Ishikawa (cell line): ENCODE results near the gene CARD9.
A peak's percentile ranks its signal among the peaks of the same experiment; 100 is the strongest.

ENCODE experiments used
- CEBPB ChIP-seq: IDR thresholded peaks from 2 replicates; pipeline ENCODE4 v1.6.1; 2012
- CREB1 ChIP-seq: IDR thresholded peaks from 2 replicates; pipeline ENCODE4 v1.6.1; 2012; ENCODE audit warnings: low read depth
- EGR1 ChIP-seq: IDR thresholded peaks from 2 replicates; pipeline ENCODE4 v1.6.1; 2012
- EP300 ChIP-seq: IDR thresholded peaks from 2 replicates; pipeline ENCODE4 v1.6.1; 2012; ENCODE audit warnings: borderline replicate concordance
- FOXM1 ChIP-seq: IDR thresholded peaks from 2 replicates; pipeline ENCODE4 v1.6.1; 2012; ENCODE audit warnings: low read depth, borderline replicate concordance
- NFIC ChIP-seq: IDR thresholded peaks from 2 replicates; pipeline ENCODE4 v1.6.1; 2012
- RAD21 ChIP-seq: IDR thresholded peaks from 2 replicates; pipeline ENCODE4 v1.6.1; 2012; ENCODE audit warnings: low read depth
- TAF1 ChIP-seq: IDR thresholded peaks from 2 replicates; pipeline ENCODE4 v1.6.1; 2012; ENCODE audit warnings: low read depth, mild to moderate bottlenecking
- TCF12 ChIP-seq: IDR thresholded peaks from 2 replicates; pipeline ENCODE4 v1.6.1; 2012; ENCODE audit warnings: low read depth
- TEAD4 ChIP-seq: IDR thresholded peaks from 2 replicates; pipeline ENCODE4 v1.6.1; 2012
- YY1 ChIP-seq: IDR thresholded peaks from 2 replicates; pipeline ENCODE4 v1.6.1; 2012; ENCODE audit warnings: low read depth
- ZBTB7A ChIP-seq: IDR thresholded peaks from 2 replicates; pipeline ENCODE4 v1.6.1; 2012; ENCODE audit warnings: low read depth
- TF ChIP-seq, protein P1 (sequence below): IDR thresholded peaks from 2 replicates; pipeline ENCODE4 v1.6.1; 2012
- TF ChIP-seq, protein P2 (sequence below): IDR thresholded peaks from 2 replicates; pipeline ENCODE4 v1.6.1; 2012; ENCODE audit warnings: low read depth, mild to moderate bottlenecking
- TF ChIP-seq, protein P3 (sequence below): IDR thresholded peaks from 2 replicates; pipeline ENCODE4 v1.6.1; 2012

The CARD9 gene

DNA sequence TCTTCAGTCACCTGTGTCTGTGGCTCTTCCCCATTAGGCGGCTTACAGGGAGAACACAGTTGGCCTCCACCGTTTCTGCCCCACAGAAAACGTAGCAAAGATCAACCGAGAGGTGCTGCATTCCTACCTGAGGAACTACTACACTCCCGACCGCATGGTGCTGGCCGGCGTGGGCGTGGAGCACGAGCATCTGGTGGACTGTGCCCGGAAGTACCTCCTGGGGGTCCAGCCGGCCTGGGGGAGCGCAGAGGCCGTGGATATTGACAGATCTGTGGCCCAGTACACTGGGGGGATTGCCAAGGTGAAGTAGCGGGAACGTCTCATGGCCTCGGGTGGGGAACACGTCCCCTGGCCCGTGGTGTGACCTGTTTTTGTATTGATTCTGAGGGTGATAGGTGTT lies 43.4 kb upstream of the CARD9 start:
- TF ChIP-seq ZBTB7A (no peak), EP300 (no peak), FOXM1 (no peak), RAD21 (no peak)
- TF ChIP-seq, protein P1, sequence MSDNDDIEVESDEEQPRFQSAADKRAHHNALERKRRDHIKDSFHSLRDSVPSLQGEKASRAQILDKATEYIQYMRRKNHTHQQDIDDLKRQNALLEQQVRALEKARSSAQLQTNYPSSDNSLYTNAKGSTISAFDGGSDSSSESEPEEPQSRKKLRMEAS = no peak
- TF ChIP-seq, protein P2, sequence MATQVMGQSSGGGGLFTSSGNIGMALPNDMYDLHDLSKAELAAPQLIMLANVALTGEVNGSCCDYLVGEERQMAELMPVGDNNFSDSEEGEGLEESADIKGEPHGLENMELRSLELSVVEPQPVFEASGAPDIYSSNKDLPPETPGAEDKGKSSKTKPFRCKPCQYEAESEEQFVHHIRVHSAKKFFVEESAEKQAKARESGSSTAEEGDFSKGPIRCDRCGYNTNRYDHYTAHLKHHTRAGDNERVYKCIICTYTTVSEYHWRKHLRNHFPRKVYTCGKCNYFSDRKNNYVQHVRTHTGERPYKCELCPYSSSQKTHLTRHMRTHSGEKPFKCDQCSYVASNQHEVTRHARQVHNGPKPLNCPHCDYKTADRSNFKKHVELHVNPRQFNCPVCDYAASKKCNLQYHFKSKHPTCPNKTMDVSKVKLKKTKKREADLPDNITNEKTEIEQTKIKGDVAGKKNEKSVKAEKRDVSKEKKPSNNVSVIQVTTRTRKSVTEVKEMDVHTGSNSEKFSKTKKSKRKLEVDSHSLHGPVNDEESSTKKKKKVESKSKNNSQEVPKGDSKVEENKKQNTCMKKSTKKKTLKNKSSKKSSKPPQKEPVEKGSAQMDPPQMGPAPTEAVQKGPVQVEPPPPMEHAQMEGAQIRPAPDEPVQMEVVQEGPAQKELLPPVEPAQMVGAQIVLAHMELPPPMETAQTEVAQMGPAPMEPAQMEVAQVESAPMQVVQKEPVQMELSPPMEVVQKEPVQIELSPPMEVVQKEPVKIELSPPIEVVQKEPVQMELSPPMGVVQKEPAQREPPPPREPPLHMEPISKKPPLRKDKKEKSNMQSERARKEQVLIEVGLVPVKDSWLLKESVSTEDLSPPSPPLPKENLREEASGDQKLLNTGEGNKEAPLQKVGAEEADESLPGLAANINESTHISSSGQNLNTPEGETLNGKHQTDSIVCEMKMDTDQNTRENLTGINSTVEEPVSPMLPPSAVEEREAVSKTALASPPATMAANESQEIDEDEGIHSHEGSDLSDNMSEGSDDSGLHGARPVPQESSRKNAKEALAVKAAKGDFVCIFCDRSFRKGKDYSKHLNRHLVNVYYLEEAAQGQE = no peak

DNA sequence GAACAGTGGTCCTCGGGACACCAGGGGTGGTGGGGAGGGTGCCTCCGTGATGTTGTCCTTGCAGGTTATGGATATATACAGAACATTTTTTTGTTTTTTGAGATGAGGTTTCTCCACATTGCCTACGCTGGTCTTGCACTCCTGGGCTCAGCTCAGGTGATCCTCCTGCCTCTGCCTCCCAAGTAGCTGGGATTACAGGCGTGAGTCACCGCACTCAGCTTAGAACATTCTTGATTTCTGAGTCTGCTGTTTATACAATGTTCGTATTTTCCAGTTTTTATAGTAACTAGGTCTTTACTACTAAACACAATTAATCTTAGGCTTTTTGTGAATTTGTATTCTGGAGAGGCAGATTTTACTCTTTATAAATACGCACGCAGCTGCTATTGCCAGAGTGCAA lies 43.0 kb upstream of the CARD9 start:
- no peak for TF ChIP-seq EGR1

DNA sequence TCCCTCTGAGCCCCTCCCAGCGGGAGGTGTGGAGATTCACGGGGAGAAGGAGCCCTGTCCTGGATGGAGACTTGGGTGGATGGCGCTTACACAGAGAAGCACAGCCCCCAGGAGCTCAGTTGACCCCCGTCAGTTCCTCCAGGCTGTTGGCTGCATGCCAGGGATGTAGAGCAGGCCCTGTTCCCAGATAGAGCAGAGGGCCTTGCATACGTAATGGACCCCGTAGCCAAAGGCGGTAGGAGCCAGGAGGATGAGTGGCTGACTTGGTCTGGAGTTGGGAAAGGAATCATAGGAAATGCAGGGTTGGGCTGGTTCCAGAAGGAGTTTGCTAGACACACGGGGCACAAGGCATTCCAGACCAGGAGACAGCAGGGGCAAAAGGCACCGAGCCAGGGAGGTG lies 39.5 kb upstream of the CARD9 start:
- 0 out of 2 replicates have a peak, but pooled peaks have one; percentile 17 for TF ChIP-seq NFIC
- TF ChIP-seq TCF12 = no peak

DNA sequence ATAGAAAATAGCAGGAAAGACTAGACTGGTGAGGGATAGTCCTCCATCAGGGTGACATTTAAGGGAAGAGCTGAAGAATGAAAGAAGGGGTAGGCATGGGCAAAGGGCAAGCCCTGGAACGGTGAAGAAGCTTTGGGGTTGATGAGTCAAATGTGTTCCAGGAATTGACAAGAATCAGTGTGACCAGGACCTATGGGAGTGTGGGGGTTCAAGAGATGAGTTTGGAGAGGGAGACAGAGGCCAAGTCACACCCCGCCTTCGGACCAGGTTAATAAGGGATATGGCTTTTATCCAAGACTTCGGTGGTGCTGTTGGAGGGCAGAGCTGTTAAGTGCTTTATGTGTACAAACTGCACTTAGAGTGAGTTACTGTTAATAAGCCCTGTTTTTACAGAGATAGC lies 37.9 kb upstream of the CARD9 start:
- TF ChIP-seq EP300 (no peak), NFIC (no peak), FOXM1 (no peak), CEBPB (no peak), YY1 (no peak), TEAD4 (no peak), RAD21 (no peak), EGR1 (no peak), TAF1 (no peak), TCF12 (no peak), CREB1 (no peak), ZBTB7A (no peak)
- TF ChIP-seq, protein P3, sequence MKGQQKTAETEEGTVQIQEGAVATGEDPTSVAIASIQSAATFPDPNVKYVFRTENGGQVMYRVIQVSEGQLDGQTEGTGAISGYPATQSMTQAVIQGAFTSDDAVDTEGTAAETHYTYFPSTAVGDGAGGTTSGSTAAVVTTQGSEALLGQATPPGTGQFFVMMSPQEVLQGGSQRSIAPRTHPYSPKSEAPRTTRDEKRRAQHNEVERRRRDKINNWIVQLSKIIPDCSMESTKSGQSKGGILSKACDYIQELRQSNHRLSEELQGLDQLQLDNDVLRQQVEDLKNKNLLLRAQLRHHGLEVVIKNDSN = no peak
- TF ChIP-seq, protein P1 = no peak
- TF ChIP-seq, protein P2 = no peak

DNA sequence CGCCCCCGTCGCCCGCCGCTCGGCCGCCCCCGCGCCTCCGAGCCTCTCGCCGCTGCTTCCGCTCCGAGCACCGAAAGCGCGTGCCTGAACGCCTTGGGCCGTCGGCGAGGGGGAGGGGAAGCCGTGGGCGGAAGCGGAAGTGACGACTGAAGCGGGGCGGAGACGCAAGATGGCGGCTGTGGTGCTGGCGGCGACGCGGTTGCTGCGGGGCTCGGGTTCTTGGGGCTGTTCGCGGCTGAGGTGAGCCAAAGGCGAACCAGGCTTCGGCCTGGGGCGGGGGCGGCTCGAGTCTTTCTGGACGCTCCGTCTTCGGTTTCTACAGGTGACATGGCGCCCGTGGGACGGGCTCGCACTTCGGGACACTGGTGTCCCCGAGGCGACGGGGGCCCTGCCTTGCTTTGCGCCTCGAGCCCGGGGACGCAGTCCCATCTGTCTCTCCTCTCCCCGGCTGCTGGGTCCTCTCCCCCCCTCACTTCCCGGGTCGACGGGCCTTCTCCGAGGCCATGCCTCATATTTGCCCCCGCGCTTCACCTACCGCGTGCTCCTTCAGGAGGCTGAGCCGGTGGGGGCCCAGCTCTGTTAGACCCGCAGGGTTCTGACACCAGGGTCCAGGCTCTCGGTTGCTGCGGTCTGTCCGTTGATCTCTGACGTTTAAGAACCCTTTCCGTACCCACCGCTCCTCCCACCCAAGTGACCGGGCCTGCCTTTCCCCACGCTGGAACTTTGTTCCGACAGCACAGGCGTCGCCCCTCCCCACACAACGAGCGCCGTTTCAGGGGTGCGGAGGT lies 37.2 kb upstream of the CARD9 start, which contains the start of the genes ENTR1 and PMPCA:
ENTR1 (minus strand) TSS at position 115 of the 788 bp plus-strand sequence. CDS start 217 bp downstream, outside the sequence.
PMPCA (plus strand) TSS at position 159 of the 788 bp plus-strand sequence; CDS start at position 170, 11 bp downstream.
- TF ChIP-seq TEAD4 (no peak), ZBTB7A (no peak), TAF1 (peak; percentile 98), FOXM1 (no peak), EP300 (no peak), YY1 (peak; percentile 99), CREB1 (peak; percentile 75), NFIC (no peak), TCF12 (peak; percentile 62; the same call in 1 of the 2 replicates), CEBPB (no peak), RAD21 (no peak), EGR1 (peak; percentile 94)
- TF ChIP-seq, protein P2 = no peak
- TF ChIP-seq, protein P1 = peak; percentile 82; the same call in 1 of the 2 replicates
- TF ChIP-seq, protein P3 = peak; percentile 15; the same call in 1 of the 2 replicates
